Gastrocnemius medialis (tissue), 4 donors: ENCODE measurements around the gene TTYH2. TPM values are rescaled to one million over a fixed set of nuclear protein-coding genes. Genes with fewer than 3 reads are reported as not detected.

Experiments used
- ATAC-seq, 2 donors: fragments of 150-250 bp; one replicate each; pipeline ENCODE4 v1.9.1; 2016
- DNase-seq, 2 donors: peaks; one replicate each; pipeline ENCODE4 v3.0.0-alpha.2; 2019
- H3K27ac ChIP-seq, 4 donors: fragments of 200-600 bp; sonication (generic); 1 replicate in 1 of 4; 2 replicates in 3 of 4; pipeline ENCODE4 v1.5.1; 2016 to 2018; ENCODE audit warnings: mild to moderate bottlenecking in 2 of 4, moderate library complexity in 1 of 4
- H3K27me3 ChIP-seq, 3 donors: fragments of 200-600 bp; sonication (generic) in 2 of 3; 1 replicate in 1 of 3; 2 replicates in 2 of 3; pipeline versions ENCODE4 v1.5.1 to v1.6.0; 2016 to 2019; ENCODE audit warnings: mild to moderate bottlenecking in 1 of 3, moderate library complexity in 1 of 3
- H3K36me3 ChIP-seq, 2 donors: fragments of 200-600 bp; sonication (generic) in 1 of 2; one replicate each; pipeline ENCODE4 v1.5.1; 2017 to 2018
- H3K4me1 ChIP-seq, 2 donors: fragments of 200-600 bp; sonication (generic) in 1 of 2; one replicate each; pipeline ENCODE4 v1.5.1; 2016 to 2017; ENCODE audit warnings: mild to moderate bottlenecking in 2 of 2
- H3K4me3 ChIP-seq, 4 donors: fragments of 200-600 bp; sonication (generic) in 3 of 4; 1 replicate in 1 of 4; 2 replicates in 3 of 4; pipeline ENCODE4 v1.5.1; 2016 to 2019; ENCODE audit warnings: mild to moderate bottlenecking in 2 of 4
- H3K9me3 ChIP-seq, 3 donors: fragments of 200-600 bp; sonication (generic) in 2 of 3; 1 replicate in 1 of 3; 2 replicates in 2 of 3; pipeline ENCODE4 v1.5.1; 2016 to 2019
- POLR2A ChIP-seq, 2 donors: fragments of 450-650 bp; IDR thresholded peaks; one replicate each; pipeline ENCODE4 v1.6.1; 2017; ENCODE audit warnings: antibody characterized with exemption in 2 of 2, mild to moderate bottlenecking in 2 of 2, moderate library complexity in 2 of 2
- in situ Hi-C, 4 donors: fragments of 200-750 bp; cut with MboI; loops; one replicate each; pipeline versions ENCODE4 v1.15.0 to v1.8.0; 2017; ENCODE audit warnings: low sequenced_read_pairs in 4 of 4
- intact Hi-C: fragments of 100-400 bp; cut with DNase I; formaldehyde crosslinking; loops from one replicate; pipeline ENCODE4 v1.15.1; 2023; ENCODE audit warnings: low total_unique reads
- total RNA-seq, 4 donors: library from RNA; depleted of rRNA; stranded (reverse); fragments of >200 nt; gene quantifications; one replicate each; pipeline versions ENCODE4 v1.1.0 to v1.2.3, GENCODE V29; 2016
- TF ChIP-seq, protein P1 (sequence below), 5 experiments: fragments of 450-650 bp in 3 of 5; fragments of 200-600 bp in 2 of 5; sonication (generic) in 2 of 5; IDR thresholded peaks in 4 of 5; conservative IDR thresholded peaks in 1 of 5; 1 replicate in 4 of 5; 2 replicates in 1 of 5; pipeline ENCODE4 v1.5.1; 2016 to 2019; ENCODE audit warnings: antibody characterized with exemption in 5 of 5, mild to moderate bottlenecking in 3 of 5, moderate library complexity in 3 of 5

TTYH2 gene
- total RNA-seq, 4 donors from 2014 or later = 4.7 to 19.2 (median 11.4) TPM

GRCh38 chr17:74295625-74296547, 82.5 kb downstream of the TTYH2 start:
- in situ Hi-C loops = loop anchor here in 1 of 4 donors (5.0 kb wide), 1 partner anchor 84 kb away; the partner anchor contains the start of gene TTYH2
- Histone ChIP-seq H3K9me3 (no peaks in the 10 kb centered on the region), H3K36me3 (no peaks in the 10 kb centered on the region), H3K4me3 (no peak overlapping the region), H3K27ac (no peak overlapping the region), H3K27me3 (no peaks in the 10 kb centered on the region), H3K4me1 (no peaks in the 10 kb centered on the region)
- TF ChIP-seq, protein P1, sequence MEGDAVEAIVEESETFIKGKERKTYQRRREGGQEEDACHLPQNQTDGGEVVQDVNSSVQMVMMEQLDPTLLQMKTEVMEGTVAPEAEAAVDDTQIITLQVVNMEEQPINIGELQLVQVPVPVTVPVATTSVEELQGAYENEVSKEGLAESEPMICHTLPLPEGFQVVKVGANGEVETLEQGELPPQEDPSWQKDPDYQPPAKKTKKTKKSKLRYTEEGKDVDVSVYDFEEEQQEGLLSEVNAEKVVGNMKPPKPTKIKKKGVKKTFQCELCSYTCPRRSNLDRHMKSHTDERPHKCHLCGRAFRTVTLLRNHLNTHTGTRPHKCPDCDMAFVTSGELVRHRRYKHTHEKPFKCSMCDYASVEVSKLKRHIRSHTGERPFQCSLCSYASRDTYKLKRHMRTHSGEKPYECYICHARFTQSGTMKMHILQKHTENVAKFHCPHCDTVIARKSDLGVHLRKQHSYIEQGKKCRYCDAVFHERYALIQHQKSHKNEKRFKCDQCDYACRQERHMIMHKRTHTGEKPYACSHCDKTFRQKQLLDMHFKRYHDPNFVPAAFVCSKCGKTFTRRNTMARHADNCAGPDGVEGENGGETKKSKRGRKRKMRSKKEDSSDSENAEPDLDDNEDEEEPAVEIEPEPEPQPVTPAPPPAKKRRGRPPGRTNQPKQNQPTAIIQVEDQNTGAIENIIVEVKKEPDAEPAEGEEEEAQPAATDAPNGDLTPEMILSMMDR (IDR thresholded peaks at IDR 0.05 in 4 of 5, conservative IDR thresholded peaks at IDR 0.05 in 1 of 5) = no peak
- TF ChIP-seq POLR2A (IDR thresholded peaks at IDR 0.05) = no peak
- ATAC-seq (no peak), DNase-seq (no peak)
- intact Hi-C loops = loop anchor here (2.0 kb wide), 1 partner anchor 85 kb away; no protein-coding TSS in a partner anchor

GRCh38 chr17:74296548-74296936, 83.2 kb downstream of the TTYH2 start:
- DNase-seq = peak; percentile 16 to 41
- TF ChIP-seq, protein P1 (IDR thresholded peaks at IDR 0.05 in 4 of 5, conservative IDR thresholded peaks at IDR 0.05 in 1 of 5) = peak; percentile 11 to 53 (median 27)
- no peak for TF ChIP-seq POLR2A (IDR thresholded peaks at IDR 0.05)

GRCh38 chr17:74297941-74298340, 84.6 kb downstream of the TTYH2 start:
- Histone ChIP-seq H3K27ac (no peak overlapping the region), H3K27me3 (no peaks in the 10 kb centered on the region), H3K4me1 (no peaks in the 10 kb centered on the region), H3K9me3 (no peaks in the 10 kb centered on the region), H3K36me3 (no peaks in the 10 kb centered on the region), H3K4me3 (no peak overlapping the region)
- DNase-seq = no peak
- no peak for ATAC-seq
- intact Hi-C loops = loop anchor here (2.0 kb wide), 1 partner anchor 87 kb away; no protein-coding TSS in a partner anchor
- in situ Hi-C loops = loop anchor here in 1 of 4 donors (5.0 kb wide), 1 partner anchor 86 kb away; the partner anchor contains the start of gene TTYH2
- TF ChIP-seq POLR2A (IDR thresholded peaks at IDR 0.05) = no peak
- TF ChIP-seq, protein P1 (IDR thresholded peaks at IDR 0.05 in 4 of 5, conservative IDR thresholded peaks at IDR 0.05 in 1 of 5) = no peak

More at GRCh38 chr17:74296548-74296936, 83.2 kb downstream of the TTYH2 start:
- intact Hi-C loops (loop anchor here (2.0 kb wide), 1 partner anchor 86 kb away; no protein-coding TSS in a partner anchor), in situ Hi-C loops (loop anchor here in 1 of 4 donors (5.0 kb wide), 1 partner anchor 84 kb away; the partner anchor contains the start of gene TTYH2)
- Histone ChIP-seq H3K27me3 (no peaks in the 10 kb centered on the region), H3K36me3 (no peaks in the 10 kb centered on the region), H3K27ac (no peak overlapping the region), H3K4me1 (no peaks in the 10 kb centered on the region), H3K4me3 (no peak overlapping the region), H3K9me3 (no peaks in the 10 kb centered on the region)
- peak; percentile 78 to 79 for ATAC-seq

GRCh38 chr17:74298778-74299177, 85.4 kb downstream of the TTYH2 start:
- H3K36me3 ChIP-seq = no peaks in the 10 kb centered on the region
- ATAC-seq (no peak), DNase-seq (no peak)
- no peak overlapping the region for H3K27ac ChIP-seq
- no peaks in the 10 kb centered on the region for H3K4me1 ChIP-seq
- intact Hi-C loops (no loop called here), in situ Hi-C loops (loop anchor here in 1 of 4 donors (5.0 kb wide), 1 partner anchor 86 kb away; the partner anchor contains the start of gene TTYH2)
- no peaks in the 10 kb centered on the region for H3K27me3 ChIP-seq
- no peaks in the 10 kb centered on the region for H3K9me3 ChIP-seq
- TF ChIP-seq, protein P1 (IDR thresholded peaks at IDR 0.05 in 4 of 5, conservative IDR thresholded peaks at IDR 0.05 in 1 of 5) = no peak
- no peak for TF ChIP-seq POLR2A (IDR thresholded peaks at IDR 0.05)
- no peak overlapping the region for H3K4me3 ChIP-seq
